MCF 10A (cell line): ENCODE data around the gene MPL. TPM values are rescaled to one million over a fixed set of nuclear protein-coding genes. Genes with fewer than 3 reads are reported as not detected.

ENCODE experiments used
- BruUV-seq: library from RNA; stranded (reverse); fragments of 400-500 nt; replicated peaks from 2 replicates; lab custom pipeline; 2021; lab: Mats Ljungman, UMichigan
- CTCF ChIA-PET: fragments of 300-600 bp; sonication (Branson Sonifier 250); formaldehyde crosslinking; extraction: SDS; loops from one replicate; lab custom pipeline; 2021; ENCODE audit warnings: antibody characterized with exemption, inconsistent platforms; lab: Yijun Ruan, JAX
- POLR2A ChIA-PET: fragments of 300-600, 350-650 bp; sonication (Branson Sonifier 250); formaldehyde crosslinking; extraction: SDS; loops from one replicate; lab custom pipeline; 2020; ENCODE audit warnings: antibody characterized with exemption, inconsistent platforms; lab: Yijun Ruan, JAX
- DNase-seq: peaks from one replicate; pipeline ENCODE4 v3.0.0-alpha.2; 2018; ENCODE audit not compliant: unreplicated experiment
- H3K27ac Mint-ChIP-seq: one replicate; pipeline ENCODE4 v1.8.0; 2022; ENCODE audit warnings: mild to moderate bottlenecking, low read depth, mixed read lengths; ENCODE audit not compliant: unreplicated experiment
- H3K27me3 Mint-ChIP-seq: one replicate; pipeline ENCODE4 v1.8.0; 2022; ENCODE audit warnings: mixed read lengths; ENCODE audit not compliant: insufficient read depth, unreplicated experiment
- H3K36me3 Mint-ChIP-seq: one replicate; pipeline ENCODE4 v1.8.0; 2022; ENCODE audit warnings: mild to moderate bottlenecking, moderate library complexity, mixed read lengths; ENCODE audit not compliant: insufficient read depth, unreplicated experiment
- H3K4me1 Mint-ChIP-seq: one replicate; pipeline ENCODE4 v1.8.0; 2022; ENCODE audit warnings: mixed read lengths; ENCODE audit not compliant: insufficient read depth, unreplicated experiment
- H3K4me3 Mint-ChIP-seq: one replicate; pipeline ENCODE4 v1.8.0; 2022; ENCODE audit warnings: mild to moderate bottlenecking, moderate library complexity, mixed read lengths; ENCODE audit not compliant: unreplicated experiment
- H3K9me3 Mint-ChIP-seq: one replicate; pipeline ENCODE4 v1.8.0; 2022; ENCODE audit warnings: mixed read lengths; ENCODE audit not compliant: unreplicated experiment
- CTCF ChIP-seq: fragments of 200-600 bp; IDR thresholded peaks from one replicate; pipeline ENCODE4 v1.8.0; 2022; ENCODE audit warnings: antibody characterized with exemption, mild to moderate bottlenecking; ENCODE audit not compliant: unreplicated experiment
- intact Hi-C: fragments of 100-400 bp; cut with micrococcal nuclease; formaldehyde crosslinking; loops from 2 replicates; pipeline ENCODE4 v1.14.1; 2022
- total RNA-seq: library from RNA; stranded (reverse); gene quantifications from 2 replicates; pipeline ENCODE4 v1.2.3, GENCODE V29; 2022

The MPL gene
- total RNA-seq, 1 experiment from 2014 or later = not detected

GRCh38 chr1:43387976-43388599 lies 50.5 kb downstream of the MPL start:
- TF ChIP-seq CTCF = no peak
- Mint-ChIP-seq H3K27me3 (no peaks in the 10 kb centered on the region), H3K27ac (peak overlapping the region; percentile 95), H3K9me3 (no peaks in the 10 kb centered on the region), H3K4me1 (peaks cover 26% of the 10 kb centered on the region), H3K36me3 (peaks cover 59% of the 10 kb centered on the region), H3K4me3 (peak overlapping the region; percentile 91)
- ChIA-PET CTCF (interaction anchor here (0.7 to 1.2 kb wide), 2 partner anchors 20 to 155 kb away, joined by 3 read pairs; no protein-coding TSS in a partner anchor), POLR2A (interaction anchor here (1.4 to 4.5 kb wide), 5 partner anchors 13 to 262 kb away, joined by 5 to 69 read pairs (median 34); partner anchors contain the start of genes CDC20, ELOVL1 and KDM4A)
- intact Hi-C loops = loop anchor here (10.0 kb wide), 1 partner anchor 153 kb away; no protein-coding TSS in a partner anchor
- no TSS peak for BruUV-seq
- no peak for DNase-seq

DNA sequence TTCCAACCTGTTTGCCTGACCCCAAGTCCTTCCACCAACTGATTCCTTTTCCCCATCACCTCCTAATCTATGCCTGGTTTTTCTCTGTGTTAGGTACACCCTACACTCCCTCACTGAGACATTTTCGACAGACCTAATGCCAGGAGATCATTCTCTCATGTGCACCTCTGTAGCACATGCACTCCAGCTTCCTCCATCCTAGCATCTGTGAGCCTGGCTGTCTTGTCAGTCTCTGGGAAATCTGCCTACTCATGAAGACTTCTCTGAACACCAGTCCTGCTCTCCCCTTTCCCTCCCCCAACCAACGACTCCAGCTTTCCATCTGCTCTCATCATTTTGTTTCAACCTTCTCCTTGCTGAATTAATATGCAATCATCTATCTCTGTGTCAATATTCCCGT lies 51.0 kb downstream of the MPL start:
- Mint-ChIP-seq H3K27me3 (no peaks in the 10 kb centered on the region), H3K36me3 (peaks cover 58% of the 10 kb centered on the region), H3K4me1 (peaks cover 31% of the 10 kb centered on the region), H3K27ac (peak overlapping the region; percentile 95), H3K9me3 (no peaks in the 10 kb centered on the region), H3K4me3 (peak overlapping the region; percentile 91)
- BruUV-seq = no TSS peak
- CTCF ChIA-PET = interaction anchor here (0.7 to 1.2 kb wide), 3 partner anchors 20 to 156 kb away, joined by 3 read pairs; partner anchors contain the start of gene ELOVL1
- POLR2A ChIA-PET = interaction anchor here (1.4 to 4.5 kb wide), 5 partner anchors 13 to 262 kb away, joined by 5 to 69 read pairs (median 34); partner anchors contain the start of genes CDC20, ELOVL1 and KDM4A
- intact Hi-C loops = loop anchor here (1.0 to 10.0 kb wide), 2 partner anchors 20 to 154 kb away; partner anchors contain the start of gene ELOVL1
- DNase-seq = no peak
- no peak for TF ChIP-seq CTCF

DNA sequence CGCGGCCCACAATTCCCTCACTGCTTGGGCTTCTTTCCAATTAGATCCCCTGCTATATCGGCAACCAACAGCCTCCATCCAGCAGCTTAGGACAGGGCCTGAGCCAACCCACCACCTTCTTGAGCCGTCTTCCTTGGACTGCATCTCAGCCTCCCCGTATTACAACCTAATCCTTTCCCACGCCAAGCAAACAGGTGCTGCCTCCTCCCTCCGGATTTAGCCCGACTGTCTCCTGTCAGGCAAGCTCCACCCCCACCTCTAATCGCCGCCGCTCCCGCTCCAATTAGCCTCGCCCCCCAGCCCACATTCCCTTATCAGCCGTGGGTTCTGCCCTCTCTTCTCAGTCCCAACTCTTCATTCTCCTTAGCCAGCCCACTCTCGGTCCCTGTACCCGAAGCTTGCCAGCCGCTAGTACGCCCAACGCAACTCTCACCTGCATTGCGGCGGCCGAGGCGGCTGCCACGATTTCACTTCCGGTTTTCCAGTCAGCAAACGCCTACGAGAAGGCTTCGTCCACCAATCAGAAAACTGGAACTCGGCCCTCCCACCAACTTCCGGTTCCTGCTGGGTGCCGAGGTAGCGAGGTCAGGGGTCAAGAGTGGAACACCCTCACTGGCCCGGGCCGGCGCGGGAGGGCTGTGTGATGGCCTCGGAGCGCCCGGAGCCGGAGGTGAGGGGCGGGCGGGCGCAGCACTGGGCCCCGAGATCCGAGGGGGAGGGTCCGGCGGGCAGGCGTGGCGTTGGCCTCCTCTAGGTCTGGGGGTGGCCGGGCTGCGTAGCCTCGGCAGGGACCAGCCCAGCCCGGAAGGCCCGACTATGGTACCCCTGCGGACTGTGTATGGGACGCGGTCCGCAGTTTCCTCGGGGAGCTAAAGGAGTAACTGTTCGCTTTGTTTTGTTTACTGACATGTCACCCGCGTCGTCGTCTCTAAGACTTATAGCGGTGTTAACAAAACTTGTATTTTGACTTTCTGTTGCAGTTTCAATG lies 52.0 kb downstream of the MPL start, which contains the start of the genes MED8 and SZT2:
Gene MED8, minus strand, starts transcription at position 475 of the 988 bp plus-strand sequence. Its CDS starts 36 bp downstream, at position 439.
Gene SZT2, plus strand, starts transcription at position 574 of the 988 bp plus-strand sequence. Its CDS starts 70 bp downstream, at position 644.
- BruUV-seq = TSS peak; percentile 41
- H3K36me3 Mint-ChIP-seq = peaks cover 61% of the 10 kb centered on the region
- H3K27me3 Mint-ChIP-seq = no peaks in the 10 kb centered on the region
- H3K4me1 Mint-ChIP-seq = peaks cover 31% of the 10 kb centered on the region
- peak within 1 kb of the TSS; percentile 95 for H3K27ac Mint-ChIP-seq
- DNase-seq = peak; percentile 96
- H3K9me3 Mint-ChIP-seq = no peaks in the 10 kb centered on the region
- no peak for TF ChIP-seq CTCF
- POLR2A ChIA-PET = interaction anchor here (0.5 to 4.5 kb wide), 21 partner anchors 10 to 472 kb away, joined by 3 to 69 read pairs (median 5); partner anchors contain the start of genes CDC20, CFAP57, EBNA1BP2 and ELOVL1
- CTCF ChIA-PET = interaction anchor here (0.7 to 1.8 kb wide), 7 partner anchors 11 to 575 kb away, joined by 3 to 6 read pairs (median 3); partner anchors contain the start of gene ELOVL1
- H3K4me3 Mint-ChIP-seq = peak within 1 kb of the TSS; percentile 91
- intact Hi-C loops = loop anchor here (1.0 to 10.0 kb wide), 2 partner anchors 21 to 155 kb away; partner anchors contain the start of gene ELOVL1
